ENCODE data around the gene MEIS1.

DNA sequence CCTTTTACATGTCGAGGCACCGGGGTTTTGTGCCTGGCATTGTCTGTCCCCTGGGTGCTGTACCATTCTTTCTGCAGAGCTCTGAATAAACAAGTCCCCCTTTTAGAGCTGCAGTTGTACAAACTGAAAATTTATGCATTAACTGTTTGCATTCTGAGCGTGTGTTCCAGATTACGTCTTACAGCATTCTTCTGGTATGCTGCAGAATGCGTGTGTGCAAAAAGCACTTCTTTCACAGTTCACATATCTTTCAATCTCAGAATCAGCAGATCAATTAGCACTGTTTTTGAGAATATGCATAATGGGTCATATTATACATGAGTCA is 27.5 kb downstream of the MEIS1 start:
- TF ChIP-seq, protein P1, sequence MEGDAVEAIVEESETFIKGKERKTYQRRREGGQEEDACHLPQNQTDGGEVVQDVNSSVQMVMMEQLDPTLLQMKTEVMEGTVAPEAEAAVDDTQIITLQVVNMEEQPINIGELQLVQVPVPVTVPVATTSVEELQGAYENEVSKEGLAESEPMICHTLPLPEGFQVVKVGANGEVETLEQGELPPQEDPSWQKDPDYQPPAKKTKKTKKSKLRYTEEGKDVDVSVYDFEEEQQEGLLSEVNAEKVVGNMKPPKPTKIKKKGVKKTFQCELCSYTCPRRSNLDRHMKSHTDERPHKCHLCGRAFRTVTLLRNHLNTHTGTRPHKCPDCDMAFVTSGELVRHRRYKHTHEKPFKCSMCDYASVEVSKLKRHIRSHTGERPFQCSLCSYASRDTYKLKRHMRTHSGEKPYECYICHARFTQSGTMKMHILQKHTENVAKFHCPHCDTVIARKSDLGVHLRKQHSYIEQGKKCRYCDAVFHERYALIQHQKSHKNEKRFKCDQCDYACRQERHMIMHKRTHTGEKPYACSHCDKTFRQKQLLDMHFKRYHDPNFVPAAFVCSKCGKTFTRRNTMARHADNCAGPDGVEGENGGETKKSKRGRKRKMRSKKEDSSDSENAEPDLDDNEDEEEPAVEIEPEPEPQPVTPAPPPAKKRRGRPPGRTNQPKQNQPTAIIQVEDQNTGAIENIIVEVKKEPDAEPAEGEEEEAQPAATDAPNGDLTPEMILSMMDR (IDR thresholded peaks at IDR 0.05), result no peak
- TF ChIP-seq POLR2A (IDR thresholded peaks at IDR 0.05), result no peak
